ENCODE data around the gene IL27RA.
"Not testable (repeated sequence)": the region's sequence is repeated elsewhere in the genome, so short reads cannot be mapped to it uniquely, and the experiment has no call there.

IL27RA gene

DNA sequence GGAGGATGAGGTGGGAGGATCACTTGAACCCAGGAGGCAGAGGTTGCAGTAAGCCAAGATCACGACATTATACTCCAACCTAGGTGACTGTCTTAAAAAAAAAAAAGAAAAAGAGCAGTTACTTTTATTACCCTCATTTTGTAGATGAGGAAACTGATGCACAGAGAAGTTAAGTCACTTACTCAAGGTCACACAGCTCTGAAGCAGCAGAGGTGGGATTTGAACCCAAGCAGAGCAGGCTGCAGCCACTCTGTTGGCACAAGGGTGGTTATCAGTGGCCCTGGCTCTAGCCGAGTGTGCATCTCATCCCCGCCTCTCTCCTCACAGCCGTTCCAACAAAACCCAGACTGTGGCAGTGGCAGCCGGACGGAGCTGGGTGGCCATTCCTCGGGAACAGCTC is 7.6 kb downstream of the IL27RA start:
- Histone ChIP-seq H3K9me3 (ENCODE audit: control insufficient read depth in 1 of 2, low read length in 2 of 2) (no peaks in the 10 kb centered on the region), H3K27ac (ENCODE audit: low read length) (no peak overlapping the region), H3K36me3 (ENCODE audit: control insufficient read depth in 1 of 2, insufficient read depth in 2 of 2, low read length in 2 of 2) (no peaks in the 10 kb centered on the region), H3K4me3 (ENCODE audit: low read depth in 1 of 2, low read length in 2 of 2) (no peak overlapping the region), H3K27me3 (ENCODE audit: low read depth, low read length) (no peaks in the 10 kb centered on the region), H3K4me1 (ENCODE audit: control insufficient read depth in 1 of 2, insufficient read depth in 2 of 2, low read length in 2 of 2) (no peaks in the 10 kb centered on the region)

DNA sequence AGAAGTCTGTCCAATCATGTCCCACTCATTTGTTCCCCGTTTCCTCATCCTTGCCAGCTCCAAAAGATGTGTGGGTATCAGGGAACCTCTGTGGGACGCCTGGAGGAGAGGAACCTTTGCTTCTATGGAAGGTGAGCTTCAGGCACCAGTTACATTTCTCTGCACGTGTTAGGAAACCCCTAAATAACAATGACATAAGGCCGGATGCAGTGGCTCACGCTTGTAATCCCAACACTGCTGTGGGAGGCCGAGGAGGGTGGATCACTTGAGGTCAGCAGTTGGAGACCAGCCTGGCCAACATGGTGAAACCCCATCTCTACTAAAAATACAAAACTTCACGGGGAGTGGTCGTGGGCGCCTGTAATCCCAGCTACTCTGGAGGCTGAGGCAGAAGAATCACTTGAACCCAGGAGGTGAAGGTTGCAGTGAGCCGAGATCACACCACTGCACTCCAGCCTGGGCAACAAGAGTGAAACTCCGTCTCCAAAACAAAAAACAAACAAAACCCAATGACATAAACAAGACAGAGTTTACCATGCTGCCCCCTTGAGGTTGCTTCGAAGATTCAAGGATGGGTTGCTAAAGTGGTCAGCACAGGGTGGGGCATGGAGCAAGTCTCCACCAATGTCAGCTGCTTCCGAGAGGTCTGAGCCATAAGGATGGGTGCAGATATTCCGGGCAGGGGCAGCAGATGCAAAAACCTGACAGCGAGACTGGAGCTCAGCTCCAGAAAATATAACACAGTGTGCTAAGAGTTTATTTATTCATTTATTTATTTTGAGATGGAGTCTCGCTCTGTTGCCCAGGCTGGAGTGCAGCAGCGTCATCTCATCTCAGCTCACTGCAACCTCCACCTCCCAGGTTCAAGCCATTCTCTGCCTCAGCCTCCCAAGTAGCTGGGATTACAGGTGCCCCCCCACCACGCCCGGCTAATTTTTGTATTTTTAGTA is 11.4 kb downstream of the IL27RA start:
- H3K4me3 ChIP-seq (ENCODE audit: low read depth in 1 of 2, low read length in 2 of 2); H3K4me1 ChIP-seq (ENCODE audit: control insufficient read depth in 1 of 2, insufficient read depth in 2 of 2, low read length in 2 of 2); H3K36me3 ChIP-seq (ENCODE audit: control insufficient read depth in 1 of 2, insufficient read depth in 2 of 2, low read length in 2 of 2); H3K9me3 ChIP-seq (ENCODE audit: control insufficient read depth in 1 of 2, low read length in 2 of 2); H3K27ac ChIP-seq (ENCODE audit: low read length); H3K27me3 ChIP-seq (ENCODE audit: low read depth, low read length): not testable (repeated sequence)

DNA sequence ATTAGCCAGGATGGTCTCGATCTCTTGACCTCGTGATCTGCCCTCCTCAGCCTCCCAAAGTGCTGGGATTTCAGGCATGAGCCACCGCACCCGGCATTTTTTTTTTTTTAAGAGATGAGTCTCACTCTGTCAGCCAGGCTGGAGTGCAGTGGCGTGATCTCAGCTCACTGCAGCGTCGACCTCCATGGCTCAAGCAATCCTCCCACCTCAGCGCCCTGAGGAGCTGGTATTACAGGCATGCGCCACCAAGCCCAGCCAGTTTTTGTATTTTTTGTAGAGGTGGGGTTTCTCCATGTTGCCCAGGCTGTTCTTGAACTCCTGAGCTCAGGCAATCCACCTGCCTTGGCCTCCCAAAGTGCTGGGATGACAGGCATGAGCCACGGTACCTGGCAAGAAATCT is 16.3 kb downstream of the IL27RA start:
- not testable (repeated sequence) for H3K27me3 ChIP-seq (ENCODE audit: low read depth, low read length); H3K27ac ChIP-seq (ENCODE audit: low read length); H3K4me3 ChIP-seq (ENCODE audit: low read depth in 1 of 2, low read length in 2 of 2); H3K9me3 ChIP-seq (ENCODE audit: control insufficient read depth in 1 of 2, low read length in 2 of 2); H3K4me1 ChIP-seq (ENCODE audit: control insufficient read depth in 1 of 2, insufficient read depth in 2 of 2, low read length in 2 of 2); H3K36me3 ChIP-seq (ENCODE audit: control insufficient read depth in 1 of 2, insufficient read depth in 2 of 2, low read length in 2 of 2)

DNA sequence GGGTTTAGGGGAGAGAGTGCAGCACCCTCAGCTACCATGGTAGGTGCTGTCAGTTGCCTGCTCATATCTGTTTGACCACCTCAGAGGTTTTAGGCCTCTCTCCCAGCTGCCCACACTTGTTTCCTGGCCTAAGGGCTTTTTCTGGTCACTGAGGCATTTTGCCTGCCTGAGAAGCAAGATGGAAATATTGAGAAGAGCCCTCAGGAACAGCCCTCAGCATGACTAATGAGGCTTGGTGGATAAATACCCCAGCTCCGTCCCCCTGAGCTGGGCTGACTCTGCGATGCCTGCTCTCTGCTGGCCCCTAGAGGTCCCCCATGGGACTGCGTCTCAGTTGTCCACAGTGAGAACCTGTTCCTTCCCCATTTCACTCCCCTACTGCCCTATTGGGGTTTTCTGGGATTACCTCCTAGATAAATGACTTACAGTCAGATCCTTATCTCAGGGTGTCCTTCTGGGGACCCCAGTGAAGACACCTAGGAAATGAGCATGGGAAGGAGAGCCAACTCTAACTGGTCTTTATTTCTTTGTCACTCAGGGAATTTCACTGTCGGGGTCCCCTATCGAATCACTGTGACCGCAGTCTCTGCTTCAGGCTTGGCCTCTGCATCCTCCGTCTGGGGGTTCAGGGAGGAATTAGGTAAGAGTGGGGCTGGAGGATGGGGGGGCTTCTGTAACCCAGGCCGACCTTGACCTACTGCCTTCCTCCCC is 17.0 kb downstream of the IL27RA start:
- no peaks in the 10 kb centered on the region for H3K4me1 ChIP-seq (ENCODE audit: control insufficient read depth in 1 of 2, insufficient read depth in 2 of 2, low read length in 2 of 2)
- no peaks in the 10 kb centered on the region for H3K27me3 ChIP-seq (ENCODE audit: low read depth, low read length)
- H3K36me3 ChIP-seq (ENCODE audit: control insufficient read depth in 1 of 2, insufficient read depth in 2 of 2, low read length in 2 of 2): no peaks in the 10 kb centered on the region
- peaks cover 0 to 5% of the 10 kb centered on the region in 2 donors for H3K9me3 ChIP-seq (ENCODE audit: control insufficient read depth in 1 of 2, low read length in 2 of 2)
- H3K27ac ChIP-seq (ENCODE audit: low read length): no peak overlapping the region
- H3K4me3 ChIP-seq (ENCODE audit: low read depth in 1 of 2, low read length in 2 of 2): no peak overlapping the region

DNA sequence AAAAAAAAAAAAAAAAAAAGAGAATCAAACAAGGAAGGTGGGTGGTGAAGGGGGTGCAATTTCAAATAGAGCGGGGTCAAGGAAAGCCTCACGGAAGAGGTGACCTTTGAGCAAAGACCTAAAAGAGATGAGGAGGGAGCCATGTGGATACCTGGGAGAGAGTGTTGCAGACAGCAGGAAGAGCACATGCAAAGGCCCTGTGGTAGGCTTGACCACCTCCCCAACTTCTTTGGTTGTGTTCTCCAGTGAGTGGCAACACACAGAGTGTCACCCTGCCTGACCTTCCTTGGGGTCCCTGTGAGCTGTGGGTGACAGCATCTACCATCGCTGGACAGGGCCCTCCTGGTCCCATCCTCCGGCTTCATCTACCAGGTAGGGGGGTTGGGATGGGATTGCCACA is 18.9 kb downstream of the IL27RA start:
- Histone ChIP-seq H3K36me3 (ENCODE audit: control insufficient read depth in 1 of 2, insufficient read depth in 2 of 2, low read length in 2 of 2) (no peaks in the 10 kb centered on the region), H3K4me1 (ENCODE audit: control insufficient read depth in 1 of 2, insufficient read depth in 2 of 2, low read length in 2 of 2) (no peaks in the 10 kb centered on the region), H3K27me3 (ENCODE audit: low read depth, low read length) (no peaks in the 10 kb centered on the region), H3K27ac (ENCODE audit: low read length) (no peak overlapping the region), H3K4me3 (ENCODE audit: low read depth in 1 of 2, low read length in 2 of 2) (no peak overlapping the region), H3K9me3 (ENCODE audit: control insufficient read depth in 1 of 2, low read length in 2 of 2) (peaks cover 0 to 5% of the 10 kb centered on the region in 2 donors)

- H3K4me1 ChIP-seq (ENCODE audit: control insufficient read depth in 1 of 2, insufficient read depth in 2 of 2, low read length in 2 of 2); H3K27ac ChIP-seq (ENCODE audit: low read length); H3K36me3 ChIP-seq (ENCODE audit: control insufficient read depth in 1 of 2, insufficient read depth in 2 of 2, low read length in 2 of 2); H3K27me3 ChIP-seq (ENCODE audit: low read depth, low read length); H3K4me3 ChIP-seq (ENCODE audit: low read depth in 1 of 2, low read length in 2 of 2); H3K9me3 ChIP-seq (ENCODE audit: control insufficient read depth in 1 of 2, low read length in 2 of 2): not testable (repeated sequence)
Observed at GRCh38 chr19:14050961-14051360, 19.4 kb downstream of the IL27RA start.

DNA sequence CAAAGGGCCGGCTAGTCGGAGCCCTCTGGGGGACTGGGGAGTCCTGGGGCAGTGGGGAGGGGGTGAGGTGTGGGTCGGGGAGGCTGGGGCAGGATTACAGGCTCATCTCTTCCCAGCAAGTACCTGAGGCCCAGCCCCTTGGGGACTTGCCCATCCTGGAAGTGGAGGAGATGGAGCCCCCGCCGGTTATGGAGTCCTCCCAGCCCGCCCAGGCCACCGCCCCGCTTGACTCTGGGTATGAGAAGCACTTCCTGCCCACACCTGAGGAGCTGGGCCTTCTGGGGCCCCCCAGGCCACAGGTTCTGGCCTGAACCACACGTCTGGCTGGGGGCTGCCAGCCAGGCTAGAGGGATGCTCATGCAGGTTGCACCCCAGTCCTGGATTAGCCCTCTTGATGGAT is 20.4 kb downstream of the IL27RA start:
- Histone ChIP-seq H3K27ac (ENCODE audit: low read length) (no peak overlapping the region), H3K9me3 (ENCODE audit: control insufficient read depth in 1 of 2, low read length in 2 of 2) (peaks cover 0 to 5% of the 10 kb centered on the region in 2 donors)

DNA sequence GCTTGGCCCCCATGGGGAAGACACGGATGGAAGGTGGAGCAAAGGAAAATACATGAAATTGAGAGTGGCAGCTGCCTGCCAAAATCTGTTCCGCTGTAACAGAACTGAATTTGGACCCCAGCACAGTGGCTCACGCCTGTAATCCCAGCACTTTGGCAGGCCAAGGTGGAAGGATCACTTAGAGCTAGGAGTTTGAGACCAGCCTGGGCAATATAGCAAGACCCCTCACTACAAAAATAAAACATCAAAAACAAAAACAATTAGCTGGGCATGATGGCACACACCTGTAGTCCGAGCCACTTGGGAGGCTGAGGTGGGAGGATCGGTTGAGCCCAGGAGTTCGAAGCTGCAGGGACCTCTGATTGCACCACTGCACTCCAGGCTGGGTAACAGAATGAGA is 20.9 kb downstream of the IL27RA start:
- no peaks in the 10 kb centered on the region for H3K36me3 ChIP-seq (ENCODE audit: control insufficient read depth in 1 of 2, insufficient read depth in 2 of 2, low read length in 2 of 2)
- H3K9me3 ChIP-seq (ENCODE audit: control insufficient read depth in 1 of 2, low read length in 2 of 2): peaks cover 0 to 5% of the 10 kb centered on the region in 2 donors
- no peaks in the 10 kb centered on the region for H3K4me1 ChIP-seq (ENCODE audit: control insufficient read depth in 1 of 2, insufficient read depth in 2 of 2, low read length in 2 of 2)
- no peak overlapping the region for H3K27ac ChIP-seq (ENCODE audit: low read length)
- no peak overlapping the region for H3K4me3 ChIP-seq (ENCODE audit: low read depth in 1 of 2, low read length in 2 of 2)
- no peaks in the 10 kb centered on the region for H3K27me3 ChIP-seq (ENCODE audit: low read depth, low read length)

More for the DNA sequence above, 20.4 kb downstream of the IL27RA start:
- no peaks in the 10 kb centered on the region for H3K4me1 ChIP-seq (ENCODE audit: control insufficient read depth in 1 of 2, insufficient read depth in 2 of 2, low read length in 2 of 2)
- no peaks in the 10 kb centered on the region for H3K27me3 ChIP-seq (ENCODE audit: low read depth, low read length)
- H3K36me3 ChIP-seq (ENCODE audit: control insufficient read depth in 1 of 2, insufficient read depth in 2 of 2, low read length in 2 of 2): no peaks in the 10 kb centered on the region
- no peak overlapping the region for H3K4me3 ChIP-seq (ENCODE audit: low read depth in 1 of 2, low read length in 2 of 2)

DNA sequence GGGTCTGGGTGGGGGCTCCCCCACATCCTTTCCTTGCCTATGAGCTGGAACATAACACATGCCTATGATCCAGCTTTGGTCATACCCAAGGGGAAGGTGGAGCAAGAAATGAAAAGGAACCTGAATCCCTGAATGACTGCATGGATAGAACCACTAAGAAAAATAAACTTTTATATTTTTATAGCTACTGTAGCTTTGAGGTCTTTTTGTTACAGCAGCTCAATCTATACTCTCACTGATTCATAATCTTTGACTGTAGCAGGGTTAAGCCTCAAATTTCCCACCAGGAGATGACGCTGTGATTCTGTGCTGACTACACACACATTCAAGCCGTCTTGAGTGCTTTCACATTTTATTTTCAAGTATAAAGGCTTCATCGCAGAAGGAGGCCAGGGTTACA is 21.5 kb downstream of the IL27RA start:
- H3K36me3 ChIP-seq (ENCODE audit: control insufficient read depth in 1 of 2, insufficient read depth in 2 of 2, low read length in 2 of 2): no peaks in the 10 kb centered on the region
- no peak overlapping the region for H3K27ac ChIP-seq (ENCODE audit: low read length)
- peaks cover 0 to 5% of the 10 kb centered on the region in 2 donors for H3K4me1 ChIP-seq (ENCODE audit: control insufficient read depth in 1 of 2, insufficient read depth in 2 of 2, low read length in 2 of 2)
- peaks cover 3% of the 10 kb centered on the region for H3K27me3 ChIP-seq (ENCODE audit: low read depth, low read length)
- no peak overlapping the region for H3K4me3 ChIP-seq (ENCODE audit: low read depth in 1 of 2, low read length in 2 of 2)
- H3K9me3 ChIP-seq (ENCODE audit: control insufficient read depth in 1 of 2, low read length in 2 of 2): peaks cover 0 to 5% of the 10 kb centered on the region in 2 donors

DNA sequence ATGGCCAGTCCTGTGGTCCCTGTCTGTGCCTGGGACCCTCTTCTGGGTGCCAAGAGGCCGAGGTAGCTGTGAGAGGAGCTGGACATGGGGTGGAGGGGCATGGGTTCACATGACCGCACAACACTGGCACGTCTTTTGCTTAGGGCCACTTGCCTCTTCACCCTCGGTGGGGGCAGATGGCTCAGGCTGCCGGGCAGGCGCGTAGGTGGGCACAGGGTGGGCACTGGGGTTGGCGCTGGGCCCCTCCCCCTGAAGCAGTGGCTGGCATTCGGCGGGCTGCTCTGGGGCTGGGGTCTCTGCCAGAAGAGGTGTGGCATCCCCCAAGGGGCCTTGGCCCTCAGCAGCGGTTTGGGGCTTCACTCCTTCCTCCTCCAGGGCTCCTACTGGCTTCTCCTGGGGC is 21.9 kb downstream of the IL27RA start:
- no peaks in the 10 kb centered on the region for H3K36me3 ChIP-seq (ENCODE audit: control insufficient read depth in 1 of 2, insufficient read depth in 2 of 2, low read length in 2 of 2)
- H3K9me3 ChIP-seq (ENCODE audit: control insufficient read depth in 1 of 2, low read length in 2 of 2): peaks cover 0 to 5% of the 10 kb centered on the region in 2 donors
- H3K27me3 ChIP-seq (ENCODE audit: low read depth, low read length): peaks cover 8% of the 10 kb centered on the region
- H3K4me3 ChIP-seq (ENCODE audit: low read depth in 1 of 2, low read length in 2 of 2): no peak overlapping the region
- H3K4me1 ChIP-seq (ENCODE audit: control insufficient read depth in 1 of 2, insufficient read depth in 2 of 2, low read length in 2 of 2): peaks cover 0 to 7% of the 10 kb centered on the region in 2 donors
- no peak overlapping the region for H3K27ac ChIP-seq (ENCODE audit: low read length)

DNA sequence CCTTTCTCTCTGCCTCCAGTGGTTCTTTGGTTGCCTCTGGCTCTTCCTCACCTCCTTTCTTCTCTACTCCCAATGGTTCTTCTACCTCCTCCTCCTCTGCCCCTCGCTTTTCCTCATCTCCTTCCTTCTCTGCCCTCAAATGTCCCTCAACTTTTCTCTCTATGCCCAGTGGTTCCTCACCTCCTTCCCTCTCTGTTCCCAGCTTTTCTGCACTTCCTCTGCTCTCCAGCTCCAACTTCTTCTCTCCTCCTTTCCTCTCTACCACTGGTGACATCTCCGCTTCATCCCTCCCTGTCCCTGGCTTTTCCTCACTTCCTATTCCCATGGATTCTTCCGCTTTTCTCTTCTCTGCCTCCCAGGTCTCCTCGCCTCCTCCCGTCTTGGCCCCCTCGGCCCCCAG is 22.5 kb downstream of the IL27RA start:
- no peak overlapping the region for H3K27ac ChIP-seq (ENCODE audit: low read length)
- H3K4me3 ChIP-seq (ENCODE audit: low read depth in 1 of 2, low read length in 2 of 2): no peak overlapping the region
- peaks cover 14% of the 10 kb centered on the region for H3K27me3 ChIP-seq (ENCODE audit: low read depth, low read length)
- H3K9me3 ChIP-seq (ENCODE audit: control insufficient read depth in 1 of 2, low read length in 2 of 2): peaks cover 0 to 5% of the 10 kb centered on the region in 2 donors
- peaks cover 0 to 7% of the 10 kb centered on the region in 2 donors for H3K4me1 ChIP-seq (ENCODE audit: control insufficient read depth in 1 of 2, insufficient read depth in 2 of 2, low read length in 2 of 2)
- no peaks in the 10 kb centered on the region for H3K36me3 ChIP-seq (ENCODE audit: control insufficient read depth in 1 of 2, insufficient read depth in 2 of 2, low read length in 2 of 2)
